Activated CD4-positive, alpha-beta T cell treated with anti-CD3 and anti-CD28 coated beads for 4 hours (primary cell): ENCODE measurements around the gene NPSR1.
A peak's percentile ranks its signal among the peaks of the same experiment; 100 is the strongest.
"Not testable (repeated sequence)": the region's sequence is repeated elsewhere in the genome, so short reads cannot be mapped to it uniquely, and the experiment has no call there.

Source experiments
- DNase-seq, 2 donors: peaks; one replicate each; pipeline ENCODE4 v3.0.0-alpha.2; 2020

Gene NPSR1

GRCh38 chr7:34759477-34760125, 101.6 kb downstream of the NPSR1 start:
- no peak for DNase-seq

- no peak for DNase-seq
Observed at GRCh38 chr7:34760271-34760670, 102.3 kb downstream of the NPSR1 start.

GRCh38 chr7:34761206-34761605, 103.2 kb downstream of the NPSR1 start:
- DNase-seq = no peak

- no peak for DNase-seq
Observed at GRCh38 chr7:34761627-34762026, 103.6 kb downstream of the NPSR1 start.

GRCh38 chr7:34762764-34763163, 104.7 kb downstream of the NPSR1 start:
- DNase-seq = no peak

- no peak for DNase-seq
Observed at GRCh38 chr7:34772296-34772938, 114.4 kb downstream of the NPSR1 start.

GRCh38 chr7:34776748-34777358, 118.8 kb downstream of the NPSR1 start:
- DNase-seq = no peak

GRCh38 chr7:34780546-34780945, 122.5 kb downstream of the NPSR1 start:
- DNase-seq = no peak

GRCh38 chr7:34787586-34787985, 129.6 kb downstream of the NPSR1 start:
- DNase-seq = no peak

GRCh38 chr7:34806831-34807230, 148.8 kb downstream of the NPSR1 start:
- DNase-seq = no peak

GRCh38 chr7:34807548-34808340, 149.7 kb downstream of the NPSR1 start:
- DNase-seq = no peak

- not testable (repeated sequence) for DNase-seq
Observed at GRCh38 chr7:34814203-34814842, 156.3 kb downstream of the NPSR1 start.

GRCh38 chr7:34821932-34822558, 164.0 kb downstream of the NPSR1 start:
- DNase-seq = no peak

- peak; percentile 21 to 47 for DNase-seq
Observed at GRCh38 chr7:34823650-34824258, 165.7 kb downstream of the NPSR1 start.

- DNase-seq = no peak
Observed at GRCh38 chr7:34825221-34825620, 167.2 kb downstream of the NPSR1 start.

- DNase-seq = no peak
Observed at GRCh38 chr7:34830390-34830789, 172.4 kb downstream of the NPSR1 start.

- DNase-seq = no peak
Observed at GRCh38 chr7:34831436-34831835, 173.4 kb downstream of the NPSR1 start.

GRCh38 chr7:34832020-34832419, 174.0 kb downstream of the NPSR1 start:
- DNase-seq = no peak

- no peak for DNase-seq
Observed at GRCh38 chr7:34835901-34836600, 178.0 kb downstream of the NPSR1 start.

- no peak for DNase-seq
Observed at GRCh38 chr7:34837316-34837715, 179.3 kb downstream of the NPSR1 start.

- no peak for DNase-seq
Observed at GRCh38 chr7:34837801-34838201, 179.8 kb downstream of the NPSR1 start.
